GM12864 (cell line): ENCODE results near the gene PAGE2.

Source experiments
- DNase-seq: peaks from one replicate; pipeline ENCODE4 v3.0.0-alpha.2; 2011; ENCODE audit warnings: low read depth
- H3K4me3 ChIP-seq: 2 replicates; pipeline ENCODE4 v1.5.1; 2011; ENCODE audit warnings: mild to moderate bottlenecking, low read depth, low read length, control low read depth
- CTCF ChIP-seq: IDR thresholded peaks from 2 replicates; pipeline ENCODE4 v1.5.1; 2011; ENCODE audit warnings: low read depth, mild to moderate bottlenecking, moderate library complexity, low read length, control low read depth, inconsistent platforms; ENCODE audit errors: missing control alignments

The PAGE2 gene

DNA sequence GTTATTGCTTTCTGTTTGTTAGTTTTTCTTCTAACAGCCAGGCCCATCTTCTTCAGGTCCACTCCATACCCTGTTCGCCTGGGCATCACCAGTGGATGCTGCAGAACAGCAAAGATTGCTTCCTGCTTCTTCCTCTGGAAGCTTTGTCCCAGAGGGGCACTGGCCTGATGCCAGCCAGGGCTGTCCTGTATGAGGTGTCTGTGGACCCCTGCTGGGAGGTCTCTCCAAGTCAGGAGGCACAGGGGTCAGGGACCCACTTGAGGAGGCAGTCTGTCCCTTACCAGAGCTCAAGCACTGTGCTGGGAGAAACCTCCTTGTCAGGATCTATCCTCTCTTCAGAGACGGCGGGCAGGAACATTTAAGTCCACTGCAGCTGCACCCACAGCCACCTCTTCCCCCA lies 16.5 kb upstream of the PAGE2 start:
- no peak for TF ChIP-seq CTCF
- H3K4me3 ChIP-seq: no peak overlapping the region

GRCh38 chrX:55074851-55075467 lies 13.9 kb upstream of the PAGE2 start, which contains the start of gene PAGE2B:
Gene PAGE2B (plus strand): TSS chrX:55075030. CDS start chrX:55076042, 1,012 bp downstream.
- no peak within 1 kb of the TSS for H3K4me3 ChIP-seq
- DNase-seq: no peak
- TF ChIP-seq CTCF: no peak

More for the DNA sequence above, 16.5 kb upstream of the PAGE2 start:
- no peak for DNase-seq

DNA sequence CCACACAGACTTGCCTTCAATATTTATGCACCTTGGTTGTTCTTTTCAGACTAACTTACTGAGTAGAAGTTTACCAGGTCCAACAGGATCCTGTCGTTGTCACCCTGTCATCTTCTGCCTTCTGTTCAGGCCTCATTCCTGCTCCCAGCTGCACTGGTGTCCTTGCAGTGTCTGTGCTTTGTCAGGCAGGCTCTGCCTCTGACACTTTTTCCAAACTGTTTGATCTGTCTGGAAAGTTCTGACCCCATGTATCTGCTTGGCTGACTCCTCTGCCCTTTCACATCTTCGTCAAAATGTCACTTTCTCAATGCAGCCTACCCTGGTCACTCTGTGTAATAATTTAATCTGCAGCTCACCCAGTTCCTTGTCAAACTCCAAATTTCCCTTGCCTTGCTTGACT lies 9.9 kb downstream of the PAGE2 start:
- no peak for DNase-seq
- TF ChIP-seq CTCF: no peak
- no peak overlapping the region for H3K4me3 ChIP-seq

DNA sequence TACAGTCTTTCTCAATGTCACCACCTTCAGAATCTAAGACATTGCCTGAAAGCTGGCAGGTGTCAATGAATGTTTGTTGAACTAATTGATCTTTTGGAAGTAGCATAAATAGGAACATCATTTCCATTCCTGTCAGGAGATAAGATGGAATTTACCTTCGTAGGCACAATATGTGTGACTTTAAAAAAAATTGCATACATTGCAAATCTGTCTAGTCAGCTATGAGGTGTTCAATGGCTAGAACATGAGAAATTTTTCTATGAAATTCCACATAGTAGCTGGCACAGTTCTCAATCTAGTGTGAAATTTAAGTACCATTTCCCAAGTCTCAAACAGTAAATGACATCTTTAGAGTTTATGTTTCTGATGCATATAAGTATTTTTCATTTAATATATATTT lies 10.3 kb downstream of the PAGE2 start:
- TF ChIP-seq CTCF: no peak
- no peak overlapping the region for H3K4me3 ChIP-seq
- DNase-seq: no peak

DNA sequence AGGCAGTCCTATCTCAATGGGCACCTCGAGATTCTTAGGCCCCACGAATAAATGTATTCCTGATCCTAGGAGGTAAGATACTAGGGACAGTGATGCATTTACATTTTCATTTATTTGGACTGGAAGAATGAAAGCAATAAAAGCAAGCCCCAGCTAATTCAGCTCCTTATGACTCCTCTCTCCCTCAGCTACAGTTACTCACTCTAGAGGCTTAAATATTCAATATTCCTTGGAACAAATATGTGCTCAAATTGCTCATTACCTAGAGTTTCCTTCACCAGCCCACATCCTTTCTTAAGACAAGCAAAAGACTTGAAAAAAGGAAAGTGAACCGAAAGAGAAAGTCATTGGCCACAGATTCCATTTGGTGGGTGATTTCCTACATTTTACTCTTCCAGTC lies 13.9 kb downstream of the PAGE2 start:
- TF ChIP-seq CTCF: no peak
- no peak overlapping the region for H3K4me3 ChIP-seq
- DNase-seq: no peak

DNA sequence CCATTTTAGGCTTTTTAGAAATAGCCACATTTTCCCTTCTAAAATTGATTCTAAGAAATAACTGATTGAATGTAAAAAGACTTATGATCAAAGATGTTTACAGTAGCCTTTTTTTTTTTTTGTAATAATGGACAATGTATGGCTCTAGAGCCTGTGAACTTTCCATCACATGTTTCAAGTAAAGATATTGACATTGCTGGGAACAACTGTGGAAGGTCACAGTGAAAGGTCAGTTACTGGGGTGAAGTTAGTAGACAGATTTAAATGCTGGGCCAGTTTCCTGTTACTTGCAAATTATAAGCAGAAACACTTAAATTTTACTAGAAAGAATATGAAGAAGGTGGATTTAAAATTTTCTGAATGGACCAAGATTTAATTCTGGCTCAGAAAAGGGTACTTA lies 18.4 kb downstream of the PAGE2 start:
- no peak for DNase-seq
- TF ChIP-seq CTCF: no peak
- H3K4me3 ChIP-seq: no peak overlapping the region

DNA sequence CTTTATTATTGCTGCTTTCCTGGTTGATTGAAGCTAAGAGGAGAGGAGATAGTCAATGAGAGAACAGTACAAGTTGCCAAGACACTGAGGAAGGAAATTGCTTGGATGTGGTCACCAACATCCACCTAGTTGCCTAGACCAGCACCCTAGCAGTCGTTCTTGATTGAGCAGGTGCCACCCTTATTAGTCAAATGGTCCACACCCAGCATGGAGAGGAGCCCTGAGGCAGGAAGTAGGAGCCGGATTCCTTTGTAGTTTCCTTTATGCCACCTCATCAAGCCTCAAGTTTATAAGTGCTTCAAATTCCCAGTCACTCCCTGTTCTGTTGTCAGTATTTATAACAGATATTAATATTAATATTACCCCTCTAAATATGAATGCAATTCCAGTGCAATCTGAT lies 19.1 kb downstream of the PAGE2 start:
- no peak for DNase-seq
- no peak overlapping the region for H3K4me3 ChIP-seq
- no peak for TF ChIP-seq CTCF
